Measurements from ENCODE around the gene USPL1.
"Not testable (repeated sequence)": the region's sequence is repeated elsewhere in the genome, so short reads cannot be mapped to it uniquely, and the experiment has no call there.

The USPL1 gene

DNA sequence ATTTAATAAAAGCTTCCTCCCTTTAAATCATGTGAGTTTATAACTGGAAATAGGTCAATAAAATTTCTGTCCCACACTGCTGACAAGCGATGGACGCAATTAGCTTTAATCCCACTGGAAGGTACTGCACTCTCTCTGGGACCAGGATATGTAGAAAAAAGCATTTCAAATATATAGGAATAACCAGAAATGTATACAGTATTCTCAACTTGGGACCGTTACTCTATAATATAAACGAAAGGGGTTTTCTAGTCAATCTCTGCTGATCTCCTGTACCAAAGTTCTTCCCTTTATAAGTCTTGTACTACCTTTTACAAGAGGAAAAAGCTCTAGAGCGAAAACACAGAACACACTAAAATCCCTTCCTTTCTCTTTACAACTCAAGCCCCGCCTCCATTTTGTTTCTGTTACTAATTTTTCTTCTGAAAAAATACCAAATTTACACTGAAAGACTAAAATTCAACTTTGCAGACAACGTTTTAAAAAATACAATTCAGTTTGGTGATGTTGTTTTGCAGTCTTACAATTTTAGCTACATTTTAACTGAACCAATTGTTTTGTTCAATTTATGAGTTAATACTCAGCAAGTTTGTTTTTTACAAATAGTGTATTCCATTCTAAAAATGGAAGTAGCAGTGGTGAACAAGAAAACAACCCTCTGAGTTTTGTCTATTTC lies 1.7 kb upstream of the USPL1 start:
- in situ Hi-C loops (cut with MboI; ENCODE audit: low sequenced_read_pairs) = no loop called here

DNA sequence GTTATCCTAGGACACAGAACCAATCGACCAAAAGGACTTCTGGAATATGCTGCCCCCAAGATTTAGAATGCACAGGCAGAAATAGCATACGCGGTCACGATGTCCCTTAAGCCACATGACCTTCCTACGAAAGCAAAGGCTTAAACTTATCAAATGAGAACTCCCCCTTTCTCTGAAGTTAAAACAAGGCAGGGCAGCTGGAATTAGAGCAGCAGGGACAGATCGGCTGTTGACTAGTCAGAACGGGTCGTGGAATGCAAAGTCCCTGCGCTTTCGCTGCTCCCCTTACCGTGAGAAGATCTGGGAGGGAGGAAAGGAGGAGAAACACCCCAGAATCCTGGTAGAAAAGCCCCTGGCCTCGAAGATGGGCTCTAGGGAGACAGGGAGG lies 799 bp upstream of the USPL1 start:
- in situ Hi-C loops (cut with MboI; ENCODE audit: low sequenced_read_pairs) = no loop called here

DNA sequence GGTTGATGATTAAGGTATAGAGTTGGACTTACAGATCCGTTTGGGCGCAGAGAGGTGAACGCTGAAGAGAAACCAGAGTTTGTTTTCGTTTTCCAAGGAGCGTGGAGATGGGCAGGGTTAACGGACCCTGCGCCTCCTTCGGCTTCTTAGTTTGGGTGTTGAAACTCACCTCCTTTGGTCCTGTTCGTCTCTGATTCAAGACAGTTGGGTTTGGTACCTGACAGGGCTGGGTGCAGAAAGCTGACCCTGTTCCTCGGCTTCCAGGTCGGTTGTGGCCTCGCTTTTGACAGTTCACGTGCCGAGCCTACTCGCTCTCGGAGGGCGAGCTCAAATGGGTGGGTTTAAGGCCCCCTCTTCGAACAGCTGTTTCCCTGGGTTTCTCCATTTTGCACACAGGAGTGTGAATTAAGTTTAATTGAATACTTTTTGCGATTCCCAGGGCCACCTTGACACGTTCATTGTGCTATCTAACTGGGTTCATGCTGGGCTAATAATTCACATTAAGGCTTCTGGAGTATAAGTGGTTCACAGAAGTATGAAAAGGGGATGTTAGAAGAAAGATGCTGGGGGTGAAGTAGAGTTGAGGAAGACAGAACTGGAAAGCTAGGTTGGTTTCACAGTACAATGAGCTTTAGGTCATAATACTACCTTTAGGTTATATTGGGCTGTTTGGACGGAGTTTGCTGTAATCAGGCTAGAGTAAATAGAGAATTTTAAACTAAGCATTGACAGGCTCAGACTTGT lies 638 bp downstream of the USPL1 start:
- in situ Hi-C loops (cut with MboI; ENCODE audit: low sequenced_read_pairs) = no loop called here

DNA sequence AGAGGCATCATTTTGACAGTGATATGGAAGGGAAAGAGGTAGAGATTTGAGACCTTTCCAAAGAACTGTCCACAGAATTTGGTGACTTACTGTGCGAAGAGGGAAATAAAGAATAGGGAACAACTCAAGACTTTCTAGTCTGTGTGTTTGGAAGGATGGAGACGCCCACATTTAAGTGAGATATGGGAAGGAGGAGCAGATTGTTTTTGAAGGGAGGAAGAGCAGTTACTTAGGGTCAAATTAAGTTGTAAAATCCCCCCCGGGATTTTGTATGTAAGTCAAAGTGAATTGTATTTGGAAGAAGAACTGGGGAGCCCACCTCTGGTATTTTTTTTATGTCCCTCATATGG lies 1.2 kb downstream of the USPL1 start:
- in situ Hi-C loops (cut with MboI; ENCODE audit: low sequenced_read_pairs) = no loop called here

DNA sequence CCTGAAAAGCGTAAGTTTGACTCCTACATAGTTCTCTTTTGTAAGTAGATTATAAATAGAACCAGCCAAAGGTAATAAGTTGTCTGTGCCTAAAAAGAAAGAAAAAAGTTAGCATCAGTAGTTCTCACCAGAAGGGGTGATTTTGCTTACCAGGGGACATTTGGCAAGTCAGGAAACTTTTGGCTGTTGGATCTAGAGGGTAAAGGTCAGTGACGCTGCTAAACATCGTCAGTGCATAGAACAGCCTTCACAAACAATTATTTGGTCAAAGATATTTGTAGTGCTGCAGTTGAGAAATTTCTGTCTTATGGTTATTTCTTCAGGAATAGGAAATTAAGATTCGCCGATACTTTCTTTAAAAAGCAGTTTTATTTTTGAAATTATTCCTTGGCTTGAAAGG lies 2.0 kb downstream of the USPL1 start:
- in situ Hi-C loops (cut with MboI; ENCODE audit: low sequenced_read_pairs) = no loop called here

DNA sequence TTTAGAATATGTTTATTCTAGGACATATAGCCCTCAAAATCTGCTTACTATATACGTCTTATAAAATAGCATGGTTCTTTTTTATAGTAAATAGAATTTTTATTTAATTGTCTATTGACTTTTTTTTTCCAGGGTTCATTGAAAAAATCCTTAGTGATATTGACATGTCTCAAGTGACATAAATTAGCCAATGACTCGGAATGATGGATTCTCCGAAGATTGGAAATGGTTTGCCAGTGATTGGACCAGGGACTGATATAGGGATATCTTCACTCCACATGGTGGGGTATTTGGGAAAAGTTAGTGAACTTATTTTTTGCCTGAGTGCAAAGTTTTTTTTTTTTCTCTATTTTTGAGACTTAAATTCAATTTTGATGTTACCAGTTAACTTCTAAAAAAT lies 3.2 kb downstream of the USPL1 start:
- in situ Hi-C loops (cut with MboI; ENCODE audit: low sequenced_read_pairs) = no loop called here

DNA sequence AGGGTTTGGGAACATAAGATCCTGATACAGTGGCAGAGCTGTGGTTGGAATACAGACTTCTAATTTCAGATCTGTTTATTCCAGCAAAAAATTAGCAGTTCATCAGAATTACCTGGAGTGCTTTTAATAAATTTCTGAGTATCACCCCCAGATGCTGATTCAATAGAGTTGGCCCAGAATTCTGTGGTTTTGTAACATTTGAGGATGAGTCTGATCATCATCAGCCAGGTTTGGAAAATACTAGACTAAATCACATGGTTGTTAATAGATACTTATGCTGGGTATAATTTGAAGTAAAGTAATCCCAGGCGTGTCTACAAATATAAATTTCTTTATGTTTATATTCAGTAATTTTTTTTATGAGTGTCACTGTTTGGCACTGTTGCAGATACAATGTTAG lies 4.8 kb downstream of the USPL1 start:
- in situ Hi-C loops (cut with MboI; ENCODE audit: low sequenced_read_pairs) = no loop called here

DNA sequence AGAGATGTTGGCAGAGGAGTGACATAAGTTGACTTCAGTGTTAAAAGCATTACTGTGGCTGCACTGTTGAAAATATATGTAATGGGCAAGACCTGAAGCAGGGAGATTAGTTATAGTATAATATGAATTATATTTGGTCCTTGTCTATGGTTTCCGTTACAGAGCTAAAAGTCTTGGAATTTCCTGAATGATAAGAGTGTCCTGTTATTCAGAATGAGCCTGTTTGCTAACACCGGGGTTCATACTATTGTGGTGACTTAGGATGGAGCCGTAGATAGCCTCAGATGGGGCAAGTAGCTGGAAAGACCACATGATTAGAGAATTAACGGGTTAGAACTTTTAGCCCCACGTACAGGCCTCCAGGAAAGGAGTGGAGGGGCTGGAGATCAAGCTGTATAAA lies 5.7 kb downstream of the USPL1 start:
- in situ Hi-C loops (cut with MboI; ENCODE audit: low sequenced_read_pairs) = no loop called here

DNA sequence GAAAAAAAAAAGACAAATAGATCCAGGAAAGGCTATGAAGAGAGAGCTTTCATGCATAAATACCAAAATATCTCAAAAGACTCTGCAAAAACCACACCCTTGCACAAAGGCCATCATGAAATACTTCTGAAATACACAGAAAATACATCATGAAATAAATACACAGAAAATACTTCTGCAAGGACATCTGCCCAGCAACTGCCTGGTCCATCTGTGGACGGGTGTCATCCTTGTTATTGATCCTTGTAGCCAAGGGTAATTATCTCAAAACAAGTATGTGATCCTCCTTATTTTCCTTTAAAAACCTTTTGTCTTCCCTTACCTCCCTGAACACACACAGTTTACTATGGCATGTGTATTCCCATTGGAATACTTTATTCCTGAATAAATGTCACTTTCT lies 6.9 kb downstream of the USPL1 start:
- in situ Hi-C loops (cut with MboI; ENCODE audit: low sequenced_read_pairs) = no loop called here

DNA sequence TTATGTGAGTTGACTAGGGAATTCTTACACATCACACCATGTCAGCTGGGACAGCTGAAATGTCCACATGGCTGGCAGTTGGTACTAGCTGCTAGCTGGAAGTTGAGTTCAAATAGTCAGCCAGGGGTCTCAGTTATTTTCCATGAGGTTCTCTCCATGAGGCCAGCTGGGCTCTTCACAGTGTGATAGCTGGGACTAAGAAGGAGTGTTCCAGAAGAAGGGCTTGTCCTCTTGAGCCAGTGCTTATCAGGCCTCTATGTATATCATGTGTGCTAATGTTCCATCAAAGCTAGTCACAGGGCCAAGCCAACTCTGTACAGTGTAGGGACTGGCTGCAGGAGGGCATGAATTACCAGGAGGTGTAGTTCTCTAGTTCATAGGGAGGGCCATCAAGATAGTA lies 11.8 kb downstream of the USPL1 start:
- in situ Hi-C loops (cut with MboI; ENCODE audit: low sequenced_read_pairs) = no loop called here

DNA sequence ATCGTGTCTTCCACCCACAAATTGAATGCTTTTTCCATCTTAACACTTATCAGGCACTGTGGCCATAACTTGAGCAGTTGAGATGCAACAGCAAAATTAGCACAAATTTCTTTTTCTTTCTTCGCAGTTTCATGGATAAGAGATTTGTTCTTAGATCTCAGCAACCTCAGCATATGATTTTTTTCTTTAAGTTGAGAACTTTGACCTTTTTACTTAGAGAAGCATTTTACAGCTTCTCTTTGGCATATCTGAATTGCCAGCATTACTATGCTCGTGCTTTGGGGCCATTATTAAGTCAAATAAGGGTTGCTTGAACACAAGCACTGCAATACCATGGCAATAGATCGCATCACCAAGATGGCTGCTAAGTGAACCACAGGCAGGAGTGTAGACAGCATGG lies 16.1 kb downstream of the USPL1 start:
- in situ Hi-C loops (cut with MboI; ENCODE audit: low sequenced_read_pairs) = no loop called here

DNA sequence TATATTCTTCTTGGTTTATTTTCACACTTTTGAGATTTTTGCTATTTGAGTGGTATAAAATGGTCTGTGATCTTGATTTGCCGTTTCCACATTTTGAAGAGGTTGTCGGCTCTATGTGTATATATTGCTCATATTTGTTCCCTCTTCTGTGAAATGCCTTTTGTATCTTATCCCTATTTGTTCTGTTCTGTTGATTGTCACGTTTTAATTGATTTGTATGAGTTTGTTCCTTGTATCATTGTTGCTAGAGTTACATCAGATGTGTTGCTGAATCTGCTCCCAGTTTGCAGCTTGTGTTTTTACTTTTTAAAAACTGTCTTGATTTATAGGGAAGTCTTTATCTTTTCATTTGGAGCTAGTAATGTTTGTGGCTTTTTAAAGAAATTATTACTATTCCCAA lies 17.1 kb downstream of the USPL1 start:
- in situ Hi-C loops (cut with MboI; ENCODE audit: low sequenced_read_pairs) = no loop called here

DNA sequence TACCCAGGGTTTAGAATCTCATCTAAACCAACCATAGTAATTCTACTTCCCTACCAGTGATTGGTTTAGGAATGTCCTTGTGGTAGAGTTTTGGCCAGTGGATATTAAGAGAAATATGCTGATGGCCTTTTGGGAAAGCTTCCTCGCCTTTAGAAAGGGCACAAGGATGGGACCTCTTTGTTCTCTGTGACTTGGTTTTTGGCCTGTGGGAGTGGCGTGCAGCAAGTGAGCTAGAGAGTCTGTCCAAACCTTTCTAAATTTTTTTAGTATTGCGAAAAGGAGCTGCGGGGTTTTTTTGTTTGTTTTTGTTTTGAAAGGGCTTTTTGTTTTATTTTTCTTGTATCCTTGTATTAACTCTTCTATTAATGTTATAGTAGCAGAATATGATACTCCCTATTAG lies 20.6 kb downstream of the USPL1 start:
- in situ Hi-C loops (cut with MboI; ENCODE audit: low sequenced_read_pairs) = no loop called here

DNA sequence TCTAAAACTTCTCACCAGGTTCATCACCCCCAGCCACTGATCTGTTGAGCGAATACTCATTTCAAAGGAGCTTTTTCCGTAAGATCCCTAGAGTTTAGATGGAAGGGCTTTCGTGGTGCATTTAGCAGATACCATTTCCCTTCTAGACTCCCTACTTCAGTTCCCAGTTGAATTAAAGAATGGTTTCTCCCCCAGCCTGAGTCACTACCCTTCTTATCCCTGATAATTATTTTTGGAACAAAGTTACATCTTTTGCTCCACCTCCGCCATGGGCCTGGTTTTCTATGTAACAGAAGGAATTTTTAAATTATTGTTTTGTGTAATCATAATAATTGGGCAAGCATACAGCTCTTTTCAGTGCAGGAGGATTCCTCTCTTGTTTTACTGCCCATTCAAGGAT lies 22.0 kb downstream of the USPL1 start:
- in situ Hi-C loops (cut with MboI; ENCODE audit: low sequenced_read_pairs) = no loop called here

DNA sequence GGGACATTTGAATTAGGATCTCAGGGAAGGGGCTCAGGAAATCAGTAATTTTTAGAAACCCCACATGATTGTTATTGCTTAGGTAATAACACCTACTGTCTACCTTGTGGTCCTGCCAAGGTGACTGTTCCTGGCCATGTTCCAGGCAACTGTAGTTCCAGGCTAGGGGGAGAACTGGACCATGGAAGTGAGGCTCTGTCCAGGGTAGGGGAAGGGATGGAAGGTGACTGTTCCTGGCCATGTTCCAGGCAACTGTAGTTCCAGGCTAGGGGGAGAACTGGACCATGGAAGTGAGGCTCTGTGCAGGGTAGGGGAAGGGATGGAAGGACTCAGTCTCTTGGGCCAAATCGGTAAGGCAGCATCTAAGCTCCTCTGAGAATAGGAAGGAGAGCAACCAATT lies 23.5 kb downstream of the USPL1 start:
- in situ Hi-C loops (cut with MboI; ENCODE audit: low sequenced_read_pairs) = not testable (repeated sequence)

DNA sequence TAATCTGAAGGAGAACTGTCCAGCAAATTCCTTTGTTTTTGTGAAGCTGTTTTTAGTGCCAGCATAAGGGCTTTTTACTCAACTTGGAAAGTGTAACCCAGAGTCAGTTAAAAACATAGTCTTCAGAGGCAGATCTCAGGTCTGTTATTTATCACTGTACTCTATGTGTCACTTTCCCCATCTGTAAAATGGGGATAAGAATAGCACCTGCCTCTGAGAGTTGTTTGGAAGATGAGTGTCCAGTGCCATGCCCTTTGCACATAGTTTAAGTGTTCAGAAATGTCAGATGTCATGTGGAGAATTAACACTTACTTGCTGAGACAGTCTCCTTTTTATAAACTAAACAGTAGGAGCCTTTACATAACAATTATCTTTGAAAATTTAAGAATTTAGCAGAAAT lies 27.9 kb downstream of the USPL1 start:
- in situ Hi-C loops (cut with MboI; ENCODE audit: low sequenced_read_pairs) = no loop called here

DNA sequence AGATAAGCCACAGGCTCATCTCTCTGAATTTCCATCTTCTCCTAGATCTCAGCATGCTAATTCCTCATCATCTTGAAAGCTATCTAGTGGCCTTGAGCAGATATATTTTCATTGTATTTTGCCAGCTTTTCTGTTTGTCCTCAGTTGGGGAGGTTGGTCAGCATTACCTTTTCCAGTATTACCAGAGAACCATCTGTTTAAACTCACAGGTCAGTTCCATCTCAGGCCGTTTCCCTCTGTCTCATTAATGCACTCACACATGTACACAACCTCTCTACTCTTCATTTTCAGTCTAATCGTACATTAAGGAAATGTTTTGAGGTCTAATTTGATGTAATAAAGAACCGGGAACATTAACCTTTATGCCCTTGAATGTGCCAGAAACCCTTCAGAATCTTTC lies 29.7 kb downstream of the USPL1 start:
- in situ Hi-C loops (cut with MboI; ENCODE audit: low sequenced_read_pairs) = no loop called here

DNA sequence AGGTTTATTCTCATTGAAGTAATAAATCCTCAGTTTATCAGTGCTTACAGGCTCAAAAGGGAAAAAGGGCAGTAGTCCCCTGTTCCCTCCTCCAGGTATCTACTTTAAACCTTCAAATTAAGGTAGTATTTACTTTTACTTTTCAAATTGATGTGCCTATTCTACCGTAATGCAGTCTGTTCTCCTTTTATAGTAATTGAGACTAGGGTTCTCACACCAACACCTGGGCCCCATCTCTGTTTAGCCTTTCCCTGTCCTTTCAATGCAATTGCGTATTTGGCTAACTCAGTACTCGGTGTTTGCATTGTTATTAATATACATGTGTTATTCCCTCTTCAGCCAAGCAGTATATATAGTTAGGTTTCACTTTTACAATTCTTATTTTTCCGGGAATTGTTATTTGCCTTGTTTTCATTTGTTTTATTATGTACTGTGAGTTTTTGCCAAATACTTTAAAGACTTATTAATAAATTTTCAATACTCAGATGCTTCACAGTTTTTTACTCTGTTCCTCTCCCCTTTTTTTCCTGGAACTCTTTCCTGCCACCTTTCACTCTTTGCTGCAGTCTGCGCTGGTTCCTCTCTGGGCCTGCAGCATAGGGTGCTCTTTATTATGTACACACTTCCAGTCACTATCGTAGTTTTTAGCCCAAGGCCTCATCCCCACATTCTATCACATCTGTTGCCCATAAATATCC lies 30.3 kb downstream of the USPL1 start:
- in situ Hi-C loops (cut with MboI; ENCODE audit: low sequenced_read_pairs) = no loop called here

DNA sequence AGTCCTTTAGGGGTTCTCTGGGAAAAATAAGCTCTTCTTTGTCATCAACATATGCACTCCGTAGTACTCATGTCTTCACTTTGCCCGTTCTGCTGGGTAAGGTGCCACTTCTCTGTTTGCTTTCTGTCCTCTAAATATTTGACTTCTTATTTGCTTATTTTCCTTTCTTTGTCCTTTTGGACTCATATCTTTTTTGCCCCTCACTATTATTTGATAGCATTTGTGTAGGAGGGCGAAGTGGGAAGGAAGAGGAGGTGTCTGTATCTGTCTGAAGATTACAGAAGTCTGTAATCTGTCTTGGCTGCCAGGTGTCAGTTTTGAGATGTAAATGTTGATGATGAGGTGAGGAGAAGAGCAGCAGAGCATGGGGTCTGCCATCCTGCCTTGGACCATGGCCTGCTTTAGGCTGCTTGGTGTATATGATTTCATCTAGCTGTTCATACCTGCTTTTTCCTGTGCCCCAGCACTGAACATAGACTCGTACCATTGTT lies 30.8 kb downstream of the USPL1 start:
- in situ Hi-C loops (cut with MboI; ENCODE audit: low sequenced_read_pairs) = no loop called here

DNA sequence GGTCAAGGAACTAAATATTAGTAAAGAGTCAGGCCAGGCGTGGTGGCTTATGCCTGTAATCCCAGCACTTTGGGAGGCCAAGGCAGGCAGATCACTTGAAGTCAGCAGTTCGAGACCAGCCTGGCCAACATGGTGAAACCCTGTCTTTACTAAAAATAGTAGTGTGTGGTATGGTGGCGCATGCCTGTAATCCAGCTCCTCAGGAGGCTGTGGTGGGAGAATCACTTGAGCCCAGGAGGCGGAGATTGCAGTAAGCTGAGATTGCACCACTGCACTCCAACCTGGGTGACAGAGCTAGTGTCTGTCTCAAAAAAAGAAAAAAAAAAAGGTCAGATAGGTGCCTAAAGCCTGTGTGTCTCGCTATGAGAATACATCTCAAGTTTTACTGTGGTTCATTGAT lies 33.9 kb downstream of the USPL1 start:
- in situ Hi-C loops (cut with MboI; ENCODE audit: low sequenced_read_pairs) = not testable (repeated sequence)

DNA sequence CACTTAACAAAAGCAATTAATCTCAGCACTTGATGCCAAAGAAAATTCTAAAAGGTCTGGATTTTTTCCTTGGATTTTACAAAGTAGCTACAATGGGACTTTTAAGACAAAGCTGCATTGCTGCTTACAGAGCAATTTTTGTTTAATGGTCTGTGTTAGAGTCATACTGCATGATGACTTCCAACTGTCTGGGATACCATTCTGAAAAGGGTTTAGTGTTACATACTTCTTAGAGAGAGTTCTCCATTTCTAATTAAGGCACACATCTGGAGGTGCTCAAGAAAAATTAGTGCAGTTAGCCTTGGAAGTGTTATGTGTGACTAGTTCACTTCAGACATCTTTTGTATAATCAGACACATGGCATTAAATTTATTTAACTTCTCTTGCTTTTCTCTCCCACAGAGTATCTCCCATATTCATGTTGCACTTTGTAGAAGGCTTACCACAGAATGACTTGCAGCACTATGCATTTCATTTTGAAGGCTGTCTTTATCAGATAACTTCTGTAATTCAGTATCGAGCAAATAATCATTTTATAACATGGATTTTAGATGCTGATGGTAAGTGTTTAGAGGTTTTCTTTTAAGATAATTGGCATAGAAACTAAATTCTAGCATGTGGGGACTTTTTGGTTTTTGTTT lies 35.1 kb downstream of the USPL1 start:
- in situ Hi-C loops (cut with MboI; ENCODE audit: low sequenced_read_pairs) = no loop called here

DNA sequence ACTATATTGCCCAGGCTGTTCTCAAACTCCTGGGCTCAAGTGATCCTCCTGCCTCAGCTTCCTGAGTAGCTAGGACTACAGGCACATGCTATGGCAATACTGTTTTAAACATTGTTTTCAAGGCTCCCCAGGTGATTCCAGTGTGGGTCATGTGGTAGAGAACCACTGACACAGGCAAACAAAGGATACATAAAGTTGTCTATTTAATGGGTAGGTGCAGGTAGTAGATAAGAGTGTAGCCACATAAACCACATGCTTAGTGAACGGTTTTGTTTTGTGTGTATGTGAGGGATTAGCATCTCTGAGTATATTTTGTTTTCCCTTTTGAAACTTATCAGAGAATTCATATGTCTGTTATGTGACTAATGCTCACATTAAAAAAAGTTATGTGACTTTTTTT lies 36.7 kb downstream of the USPL1 start:
- in situ Hi-C loops (cut with MboI; ENCODE audit: low sequenced_read_pairs) = no loop called here
